ENCODE results near the gene EBLN1.

EBLN1 gene

GRCh38 chr10:22171131-22171530, 46.7 kb downstream of the EBLN1 start:
- POLR2A ChIA-PET = no interaction called here
- CTCF ChIA-PET = no interaction called here
- no peak for TF ChIP-seq CTBP1 (IDR thresholded peaks at IDR 0.05; ENCODE audit: borderline replicate concordance)
- TF ChIP-seq BHLHE40 (IDR thresholded peaks at IDR 0.05; ENCODE audit: borderline replicate concordance) = no peak
- no peak for TF ChIP-seq FOXM1 (IDR thresholded peaks at IDR 0.05; ENCODE audit: borderline replicate concordance)
- TF ChIP-seq TARDBP (IDR thresholded peaks at IDR 0.05) = no peak
- no peak for TF ChIP-seq ELF4 (IDR thresholded peaks at IDR 0.05)
- TF ChIP-seq L3MBTL2 (conservative IDR thresholded peaks at IDR 0.05) = no peak
- no peak for TF ChIP-seq FOXK2 (IDR thresholded peaks at IDR 0.05)
- TF ChIP-seq FOXA1 (IDR thresholded peaks at IDR 0.05) = no peak
- DNase-seq (ENCODE audit: extremely low spot score) = no peak

- no peak for DNase-seq (ENCODE audit: extremely low spot score)
- CTCF ChIA-PET = no interaction called here
- POLR2A ChIA-PET = no interaction called here
- no peak for TF ChIP-seq LEF1 (IDR thresholded peaks at IDR 0.05; ENCODE audit: borderline replicate concordance)
- TF ChIP-seq FOXK2 (IDR thresholded peaks at IDR 0.05) = no peak
- no peak for TF ChIP-seq ARNT (IDR thresholded peaks at IDR 0.05)
- TF ChIP-seq HDGF (IDR thresholded peaks at IDR 0.05; ENCODE audit: borderline replicate concordance) = no peak
- no peak for TF ChIP-seq PKNOX1 (IDR thresholded peaks at IDR 0.05)
- TF ChIP-seq FOXA1 (IDR thresholded peaks at IDR 0.05) = no peak
- no peak for TF ChIP-seq BHLHE40 (IDR thresholded peaks at IDR 0.05; ENCODE audit: borderline replicate concordance)
- TF ChIP-seq TARDBP (IDR thresholded peaks at IDR 0.05) = no peak
- TF ChIP-seq FOXM1 (IDR thresholded peaks at IDR 0.05; ENCODE audit: borderline replicate concordance) = no peak
- no peak for TF ChIP-seq ELF4 (IDR thresholded peaks at IDR 0.05)
- TF ChIP-seq ZNF384 (IDR thresholded peaks at IDR 0.05) = no peak
- no peak for TF ChIP-seq NFRKB (IDR thresholded peaks at IDR 0.05)
- TF ChIP-seq SUZ12 (IDR thresholded peaks at IDR 0.05) = no peak
- no peak for TF ChIP-seq SP1 (IDR thresholded peaks at IDR 0.05)
- no peak for TF ChIP-seq L3MBTL2 (conservative IDR thresholded peaks at IDR 0.05)
- TF ChIP-seq CTBP1 (IDR thresholded peaks at IDR 0.05; ENCODE audit: borderline replicate concordance) = no peak
Observed at GRCh38 chr10:22170582-22170981, 47.2 kb downstream of the EBLN1 start.

GRCh38 chr10:22159979-22160378, 57.8 kb downstream of the EBLN1 start:
- no peak for DNase-seq (ENCODE audit: extremely low spot score)
- ChIA-PET CTCF (no interaction called here), POLR2A (no interaction called here)
- TF ChIP-seq SUZ12 (IDR thresholded peaks at IDR 0.05) = no peak
- TF ChIP-seq TARDBP (IDR thresholded peaks at IDR 0.05) = no peak
- no peak for TF ChIP-seq CTBP1 (IDR thresholded peaks at IDR 0.05; ENCODE audit: borderline replicate concordance)
- TF ChIP-seq L3MBTL2 (conservative IDR thresholded peaks at IDR 0.05) = no peak
- no peak for TF ChIP-seq SP1 (IDR thresholded peaks at IDR 0.05)
- no peak for TF ChIP-seq FOXA1 (IDR thresholded peaks at IDR 0.05)
- no peak for TF ChIP-seq PKNOX1 (IDR thresholded peaks at IDR 0.05)
- TF ChIP-seq FOXM1 (IDR thresholded peaks at IDR 0.05; ENCODE audit: borderline replicate concordance) = no peak
- no peak for TF ChIP-seq LEF1 (IDR thresholded peaks at IDR 0.05; ENCODE audit: borderline replicate concordance)
- no peak for TF ChIP-seq HDGF (IDR thresholded peaks at IDR 0.05; ENCODE audit: borderline replicate concordance)
- TF ChIP-seq NFRKB (IDR thresholded peaks at IDR 0.05) = no peak

GRCh38 chr10:22159180-22159579, 58.6 kb downstream of the EBLN1 start:
- CTCF ChIA-PET = no interaction called here
- POLR2A ChIA-PET = no interaction called here

More at GRCh38 chr10:22159180-22159579, 58.6 kb downstream of the EBLN1 start:
- no peak for TF ChIP-seq NFRKB (IDR thresholded peaks at IDR 0.05)
- no peak for TF ChIP-seq ARNT (IDR thresholded peaks at IDR 0.05)
- TF ChIP-seq FOXK2 (IDR thresholded peaks at IDR 0.05) = no peak
- no peak for TF ChIP-seq TARDBP (IDR thresholded peaks at IDR 0.05)
- TF ChIP-seq LEF1 (IDR thresholded peaks at IDR 0.05; ENCODE audit: borderline replicate concordance) = no peak
- no peak for TF ChIP-seq ELF4 (IDR thresholded peaks at IDR 0.05)
- no peak for TF ChIP-seq HDGF (IDR thresholded peaks at IDR 0.05; ENCODE audit: borderline replicate concordance)
- no peak for TF ChIP-seq CTBP1 (IDR thresholded peaks at IDR 0.05; ENCODE audit: borderline replicate concordance)
- TF ChIP-seq BHLHE40 (IDR thresholded peaks at IDR 0.05; ENCODE audit: borderline replicate concordance) = no peak
- no peak for TF ChIP-seq L3MBTL2 (conservative IDR thresholded peaks at IDR 0.05)
- no peak for TF ChIP-seq ZNF384 (IDR thresholded peaks at IDR 0.05)
- TF ChIP-seq PKNOX1 (IDR thresholded peaks at IDR 0.05) = no peak
- TF ChIP-seq FOXA1 (IDR thresholded peaks at IDR 0.05) = no peak
- no peak for TF ChIP-seq SUZ12 (IDR thresholded peaks at IDR 0.05)
- no peak for TF ChIP-seq SP1 (IDR thresholded peaks at IDR 0.05)
- TF ChIP-seq FOXM1 (IDR thresholded peaks at IDR 0.05; ENCODE audit: borderline replicate concordance) = no peak
- DNase-seq (ENCODE audit: extremely low spot score) = no peak
